ENCODE results near the gene TTN.

TTN gene

GRCh38 chr2:178764097-178764496 is 43.1 kb downstream of the TTN start:
- TF ChIP-seq CTCF (IDR thresholded peaks at IDR 0.05; ENCODE audit: low read length, missing control alignments): no peak
- no peak overlapping the region for H3K4me3 ChIP-seq (replicated peaks; ENCODE audit: low read depth, low read length)
- DNase-seq (ENCODE audit: low read depth): no peak

- peak; percentile 73 for DNase-seq (ENCODE audit: low read depth)
- peak; percentile 84 for TF ChIP-seq CTCF (IDR thresholded peaks at IDR 0.05; ENCODE audit: low read length, missing control alignments)
- H3K4me3 ChIP-seq (replicated peaks; ENCODE audit: low read depth, low read length): no peak overlapping the region
These were observed 45.4 kb downstream of the TTN start for GRCh38 chr2:178761759-178762371.

GRCh38 chr2:178756843-178757242 is 50.4 kb downstream of the TTN start:
- TF ChIP-seq CTCF (IDR thresholded peaks at IDR 0.05; ENCODE audit: low read length, missing control alignments): no peak
- peak; percentile 3 for DNase-seq (ENCODE audit: low read depth)
- no peak overlapping the region for H3K4me3 ChIP-seq (replicated peaks; ENCODE audit: low read depth, low read length)

GRCh38 chr2:178756343-178756742 is 50.9 kb downstream of the TTN start:
- DNase-seq (ENCODE audit: low read depth): peak; percentile 3
- no peak for TF ChIP-seq CTCF (IDR thresholded peaks at IDR 0.05; ENCODE audit: low read length, missing control alignments)
- no peak overlapping the region for H3K4me3 ChIP-seq (replicated peaks; ENCODE audit: low read depth, low read length)

- no peak for DNase-seq (ENCODE audit: low read depth)
- no peak for TF ChIP-seq CTCF (IDR thresholded peaks at IDR 0.05; ENCODE audit: low read length, missing control alignments)
- no peak overlapping the region for H3K4me3 ChIP-seq (replicated peaks; ENCODE audit: low read depth, low read length)
These were observed 59.5 kb downstream of the TTN start for GRCh38 chr2:178747767-178748166.

- no peak overlapping the region for H3K4me3 ChIP-seq (replicated peaks; ENCODE audit: low read depth, low read length)
- DNase-seq (ENCODE audit: low read depth): no peak
- no peak for TF ChIP-seq CTCF (IDR thresholded peaks at IDR 0.05; ENCODE audit: low read length, missing control alignments)
These were observed 72.7 kb downstream of the TTN start for GRCh38 chr2:178734518-178734917.

GRCh38 chr2:178733975-178734374 is 73.2 kb downstream of the TTN start:
- no peak for TF ChIP-seq CTCF (IDR thresholded peaks at IDR 0.05; ENCODE audit: low read length, missing control alignments)
- no peak for DNase-seq (ENCODE audit: low read depth)

More at GRCh38 chr2:178733975-178734374, 73.2 kb downstream of the TTN start:
- H3K4me3 ChIP-seq (replicated peaks; ENCODE audit: low read depth, low read length): no peak overlapping the region

All from fibroblast of pulmonary artery (primary cell).